B cell (primary cell): Measurements from ENCODE around the gene PLEKHM2.

Experiments used
- CTCF ChIP-seq: fragments of 200-600 bp; IDR thresholded peaks from one replicate; pipeline ENCODE4 v1.8.0; 2022; ENCODE audit warnings: antibody characterized with exemption, mild to moderate bottlenecking
- EZH2 ChIP-seq: IDR thresholded peaks from 2 replicates; pipeline ENCODE4 v1.6.1; 2012; ENCODE audit warnings: borderline replicate concordance, low read depth, mild to moderate bottlenecking, moderate library complexity, low read length; ENCODE audit not compliant: insufficient read depth, poor library complexity, severe bottlenecking

DNA sequence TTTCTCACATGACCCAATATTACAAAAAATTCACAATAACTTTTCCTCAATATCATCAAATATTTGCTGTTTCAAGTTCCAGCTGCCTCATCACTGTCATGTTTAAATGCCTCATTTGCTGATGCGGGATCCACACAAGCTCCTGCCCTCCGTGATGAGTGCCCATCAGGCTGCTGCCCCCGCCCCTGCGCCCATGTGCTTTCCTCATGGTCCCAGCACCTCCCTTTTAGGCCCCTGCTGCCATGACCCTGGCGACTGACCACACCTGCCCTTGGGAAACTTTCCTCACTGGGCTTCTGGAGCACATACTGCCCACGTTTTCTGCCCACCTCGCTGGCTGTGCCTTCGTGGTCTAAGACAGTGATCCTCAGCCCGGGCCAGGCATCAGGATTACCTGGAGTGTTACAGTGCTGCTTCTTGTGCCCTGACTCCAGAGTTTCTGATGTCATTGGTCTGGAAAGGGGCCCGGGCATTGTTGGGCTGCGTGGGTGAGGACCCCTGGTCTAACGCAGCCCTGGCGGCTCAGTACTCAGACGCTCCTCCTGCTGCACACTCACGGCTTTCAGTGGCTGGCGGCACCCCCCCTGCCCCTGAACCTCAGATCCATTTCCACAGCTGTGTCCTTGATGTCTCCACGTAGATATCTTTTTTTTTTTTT is 20.5 kb downstream of the PLEKHM2 start:
- TF ChIP-seq CTCF = no peak
- no peak for TF ChIP-seq EZH2
